Activated CD4-positive, alpha-beta memory T cell treated with anti-CD3 and anti-CD28 coated beads for 36 hours (primary cell): Measurements from ENCODE around the gene CPA3. TPM values are rescaled to one million over a fixed set of nuclear protein-coding genes. Genes with fewer than 3 reads are reported as not detected.

ENCODE experiments used
- CTCF ChIA-PET: fragments of 350-600 bp; sonication (Branson Sonifier 250); formaldehyde crosslinking; loops from one replicate; lab custom pipeline; 2021; ENCODE audit warnings: antibody characterized with exemption, inconsistent platforms; lab: Charles Lee
- POLR2A ChIA-PET: fragments of 350-600 bp; sonication (Branson Sonifier 250); formaldehyde crosslinking; loops from one replicate; lab custom pipeline; 2021; ENCODE audit warnings: antibody characterized with exemption; lab: Charles Lee
- DNase-seq: peaks from one replicate; pipeline ENCODE4 v3.0.0-alpha.2; 2020
- H3K27ac Mint-ChIP-seq: one replicate; pipeline ENCODE4 v1.8.0; 2021; ENCODE audit warnings: mixed read lengths
- H3K27me3 Mint-ChIP-seq: one replicate; pipeline ENCODE4 v1.8.0; 2021; ENCODE audit warnings: mixed read lengths
- H3K36me3 Mint-ChIP-seq: one replicate; pipeline ENCODE4 v1.8.0; 2021; ENCODE audit warnings: mixed read lengths
- H3K4me1 Mint-ChIP-seq: one replicate; pipeline ENCODE4 v1.8.0; 2021; ENCODE audit warnings: low read depth, mixed read lengths
- H3K4me3 Mint-ChIP-seq: one replicate; pipeline ENCODE4 v1.8.0; 2021; ENCODE audit warnings: mild to moderate bottlenecking, mixed read lengths
- H3K9me3 Mint-ChIP-seq: one replicate; pipeline ENCODE4 v1.8.0; 2021; ENCODE audit warnings: mixed read lengths
- intact Hi-C: fragments of 100-400 bp; cut with micrococcal nuclease; formaldehyde crosslinking; loops from one replicate; pipeline ENCODE4 v1.15.1; 2023
- total RNA-seq, 2 experiments: library from RNA; stranded (reverse); gene quantifications; one replicate each; pipeline ENCODE4 v1.2.3, GENCODE V29; 2021

CPA3 gene
- total RNA-seq, 2 experiments from 2014 or later: not detected

- no peaks in the 10 kb centered on the region for H3K36me3 Mint-ChIP-seq
- H3K4me3 Mint-ChIP-seq: no peak overlapping the region
- no peaks in the 10 kb centered on the region for H3K4me1 Mint-ChIP-seq
- CTCF ChIA-PET: no interaction called here
- POLR2A ChIA-PET: no interaction called here
- DNase-seq: no peak
- H3K27ac Mint-ChIP-seq: no peak overlapping the region
- intact Hi-C loops: no loop called here
- H3K9me3 Mint-ChIP-seq: no peaks in the 10 kb centered on the region
- H3K27me3 Mint-ChIP-seq: peaks cover 8% of the 10 kb centered on the region
Measured at GRCh38 chr3:148901987-148902791, 37.1 kb downstream of the CPA3 start.

- Mint-ChIP-seq H3K27ac (no peak overlapping the region), H3K4me3 (no peak overlapping the region), H3K4me1 (no peaks in the 10 kb centered on the region), H3K36me3 (no peaks in the 10 kb centered on the region), H3K9me3 (no peaks in the 10 kb centered on the region), H3K27me3 (peaks cover 5% of the 10 kb centered on the region)
- intact Hi-C loops: no loop called here
- ChIA-PET POLR2A (no interaction called here), CTCF (no interaction called here)
- no peak for DNase-seq
Measured at GRCh38 chr3:148903022-148903442, 37.9 kb downstream of the CPA3 start.

- H3K36me3 Mint-ChIP-seq: no peaks in the 10 kb centered on the region
- H3K27ac Mint-ChIP-seq: no peak overlapping the region
- intact Hi-C loops: no loop called here
- no peak for DNase-seq
- H3K4me3 Mint-ChIP-seq: no peak overlapping the region
- ChIA-PET POLR2A (no interaction called here), CTCF (no interaction called here)
- H3K4me1 Mint-ChIP-seq: no peaks in the 10 kb centered on the region
- H3K9me3 Mint-ChIP-seq: no peaks in the 10 kb centered on the region
- peaks cover 8% of the 10 kb centered on the region for H3K27me3 Mint-ChIP-seq
Measured at GRCh38 chr3:148903941-148904340, 38.8 kb downstream of the CPA3 start.

- no peak overlapping the region for H3K27ac Mint-ChIP-seq
- POLR2A ChIA-PET: no interaction called here
- no peak for DNase-seq
- intact Hi-C loops: no loop called here
- CTCF ChIA-PET: no interaction called here
- H3K36me3 Mint-ChIP-seq: no peaks in the 10 kb centered on the region
- peaks cover 12% of the 10 kb centered on the region for H3K27me3 Mint-ChIP-seq
- no peaks in the 10 kb centered on the region for H3K9me3 Mint-ChIP-seq
- H3K4me1 Mint-ChIP-seq: no peaks in the 10 kb centered on the region
- no peak overlapping the region for H3K4me3 Mint-ChIP-seq
Measured at GRCh38 chr3:148906667-148907066, 41.6 kb downstream of the CPA3 start.

- H3K27me3 Mint-ChIP-seq: peaks cover 11% of the 10 kb centered on the region
- no peak for DNase-seq
- H3K9me3 Mint-ChIP-seq: no peaks in the 10 kb centered on the region
- H3K27ac Mint-ChIP-seq: no peak overlapping the region
- intact Hi-C loops: no loop called here
- CTCF ChIA-PET: no interaction called here
- H3K4me1 Mint-ChIP-seq: no peaks in the 10 kb centered on the region
- no peaks in the 10 kb centered on the region for H3K36me3 Mint-ChIP-seq
- H3K4me3 Mint-ChIP-seq: no peak overlapping the region
- POLR2A ChIA-PET: no interaction called here
Measured at GRCh38 chr3:148911173-148911572, 46.1 kb downstream of the CPA3 start.

- no peak for DNase-seq
- no peaks in the 10 kb centered on the region for H3K4me1 Mint-ChIP-seq
- intact Hi-C loops: no loop called here
- H3K36me3 Mint-ChIP-seq: no peaks in the 10 kb centered on the region
- ChIA-PET CTCF (no interaction called here), POLR2A (no interaction called here)
- no peaks in the 10 kb centered on the region for H3K9me3 Mint-ChIP-seq
- no peak overlapping the region for H3K4me3 Mint-ChIP-seq
- peaks cover 11% of the 10 kb centered on the region for H3K27me3 Mint-ChIP-seq
- no peak overlapping the region for H3K27ac Mint-ChIP-seq
Measured at GRCh38 chr3:148911592-148911991, 46.5 kb downstream of the CPA3 start.

GRCh38 chr3:148914936-148915690 lies 50.0 kb downstream of the CPA3 start:
- H3K4me1 Mint-ChIP-seq: no peaks in the 10 kb centered on the region
- POLR2A ChIA-PET: no interaction called here

GRCh38 chr3:148916132-148916531 lies 51.0 kb downstream of the CPA3 start:
- Mint-ChIP-seq H3K36me3 (no peaks in the 10 kb centered on the region), H3K4me1 (no peaks in the 10 kb centered on the region), H3K4me3 (no peak overlapping the region), H3K27ac (no peak overlapping the region), H3K9me3 (no peaks in the 10 kb centered on the region), H3K27me3 (peaks cover 2% of the 10 kb centered on the region)
- intact Hi-C loops: no loop called here
- CTCF ChIA-PET: no interaction called here
- POLR2A ChIA-PET: no interaction called here
- no peak for DNase-seq

More at GRCh38 chr3:148914936-148915690, 50.0 kb downstream of the CPA3 start:
- intact Hi-C loops: no loop called here
- CTCF ChIA-PET: no interaction called here
- no peak for DNase-seq
- Mint-ChIP-seq H3K27ac (no peak overlapping the region), H3K36me3 (no peaks in the 10 kb centered on the region), H3K27me3 (peaks cover 1% of the 10 kb centered on the region), H3K9me3 (no peaks in the 10 kb centered on the region), H3K4me3 (no peak overlapping the region)

GRCh38 chr3:148922467-148922866 lies 57.4 kb downstream of the CPA3 start:
- Mint-ChIP-seq H3K36me3 (no peaks in the 10 kb centered on the region), H3K27ac (no peak overlapping the region), H3K4me1 (no peaks in the 10 kb centered on the region), H3K9me3 (no peaks in the 10 kb centered on the region), H3K4me3 (no peak overlapping the region), H3K27me3 (peaks cover 2% of the 10 kb centered on the region)
- ChIA-PET CTCF (no interaction called here), POLR2A (no interaction called here)
- intact Hi-C loops: no loop called here
- DNase-seq: no peak

- ChIA-PET POLR2A (no interaction called here), CTCF (no interaction called here)
- Mint-ChIP-seq H3K36me3 (no peaks in the 10 kb centered on the region), H3K9me3 (no peaks in the 10 kb centered on the region), H3K4me1 (no peaks in the 10 kb centered on the region), H3K27ac (no peak overlapping the region), H3K27me3 (peaks cover 2% of the 10 kb centered on the region), H3K4me3 (no peak overlapping the region)
- intact Hi-C loops: no loop called here
- no peak for DNase-seq
Measured at GRCh38 chr3:148923592-148923991, 58.5 kb downstream of the CPA3 start.

GRCh38 chr3:148924562-148924961 lies 59.5 kb downstream of the CPA3 start:
- Mint-ChIP-seq H3K4me1 (no peaks in the 10 kb centered on the region), H3K36me3 (no peaks in the 10 kb centered on the region), H3K27ac (no peak overlapping the region), H3K4me3 (no peak overlapping the region), H3K27me3 (peaks cover 2% of the 10 kb centered on the region), H3K9me3 (no peaks in the 10 kb centered on the region)
- no peak for DNase-seq
- ChIA-PET POLR2A (no interaction called here), CTCF (no interaction called here)
- intact Hi-C loops: no loop called here

- H3K36me3 Mint-ChIP-seq: no peaks in the 10 kb centered on the region
- DNase-seq: no peak
- H3K9me3 Mint-ChIP-seq: no peaks in the 10 kb centered on the region
- no peaks in the 10 kb centered on the region for H3K27me3 Mint-ChIP-seq
- CTCF ChIA-PET: no interaction called here
- H3K4me1 Mint-ChIP-seq: no peaks in the 10 kb centered on the region
- intact Hi-C loops: no loop called here
- no peak overlapping the region for H3K4me3 Mint-ChIP-seq
- H3K27ac Mint-ChIP-seq: no peak overlapping the region
- POLR2A ChIA-PET: no interaction called here
Measured at GRCh38 chr3:148925845-148926244, 60.7 kb downstream of the CPA3 start.
